HEK293 (cell line): ENCODE measurements around the gene PDCD7.

Experiments used
- CTCF ChIP-seq: fragments of 450-650 bp; formaldehyde crosslinking; IDR thresholded peaks from 2 replicates; pipeline ENCODE4 v1.5.1; 2016; ENCODE audit warnings: missing biosample characterization, missing genetic modification characterization
- GLIS1 ChIP-seq: fragments of 450-650 bp; formaldehyde crosslinking; IDR thresholded peaks from 2 replicates; pipeline ENCODE4 v1.5.1; 2016; ENCODE audit warnings: missing biosample characterization, missing genetic modification characterization
- KLF10 ChIP-seq: fragments of 450-650 bp; IDR thresholded peaks from 2 replicates; pipeline ENCODE4 v1.5.1; 2018; ENCODE audit warnings: missing biosample characterization, mild to moderate bottlenecking, missing genetic modification characterization
- RBAK ChIP-seq: fragments of 450-650 bp; formaldehyde crosslinking; IDR thresholded peaks from 2 replicates; pipeline ENCODE4 v1.5.1; 2016; ENCODE audit warnings: missing biosample characterization, missing genetic modification characterization
- REST ChIP-seq: fragments of 450-650 bp; formaldehyde crosslinking; IDR thresholded peaks from 2 replicates; pipeline ENCODE4 v1.5.1; 2016; ENCODE audit warnings: missing biosample characterization, missing genetic modification characterization
- SP2 ChIP-seq: fragments of 450-650 bp; formaldehyde crosslinking; IDR thresholded peaks from 2 replicates; pipeline ENCODE4 v1.5.1; 2016; ENCODE audit warnings: missing biosample characterization, missing genetic modification characterization
- ZBTB7A ChIP-seq: fragments of 450-650 bp; formaldehyde crosslinking; IDR thresholded peaks from 2 replicates; pipeline ENCODE4 v1.5.1; 2016; ENCODE audit warnings: low read depth, missing biosample characterization, missing genetic modification characterization
- ZNF350 ChIP-seq: fragments of 450-650 bp; formaldehyde crosslinking; IDR thresholded peaks from 2 replicates; pipeline ENCODE4 v1.5.0; 2017; ENCODE audit warnings: missing biosample characterization, mild to moderate bottlenecking, missing genetic modification characterization
- ZNF549 ChIP-seq: fragments of 450-650 bp; IDR thresholded peaks from 2 replicates; pipeline ENCODE4 v1.5.1; 2018; ENCODE audit warnings: missing biosample characterization, missing genetic modification characterization, mild to moderate bottlenecking, inconsistent platforms, moderate library complexity
- ZNF580 ChIP-seq: fragments of 450-650 bp; formaldehyde crosslinking; IDR thresholded peaks from 2 replicates; pipeline ENCODE4 v1.5.1; 2016; ENCODE audit warnings: missing biosample characterization, missing genetic modification characterization
- ZNF664 ChIP-seq: fragments of 450-650 bp; formaldehyde crosslinking; IDR thresholded peaks from 2 replicates; pipeline ENCODE4 v1.5.1; 2016; ENCODE audit warnings: missing biosample characterization, missing genetic modification characterization
- ZSCAN5A ChIP-seq: fragments of 450-650 bp; formaldehyde crosslinking; IDR thresholded peaks from 2 replicates; pipeline ENCODE4 v1.5.1; 2016; ENCODE audit warnings: missing biosample characterization, missing genetic modification characterization

GRCh38 chr15:65101891-65102708, 31.5 kb downstream of the PDCD7 start:
- no peak for TF ChIP-seq ZBTB7A
- no peak for TF ChIP-seq ZNF580 (tag by site-specific recombination)
- TF ChIP-seq REST (tag by site-specific recombination), result no peak
- TF ChIP-seq ZSCAN5A (tag by site-specific recombination), result no peak
- no peak for TF ChIP-seq CTCF
- TF ChIP-seq ZNF350 (tag by site-specific recombination), result no peak
- TF ChIP-seq KLF10 (tag by site-specific recombination), result no peak
- TF ChIP-seq GLIS1, result no peak
- TF ChIP-seq RBAK (tag by site-specific recombination), result no peak
- no peak for TF ChIP-seq ZNF549
- no peak for TF ChIP-seq SP2
- no peak for TF ChIP-seq ZNF664 (tag by site-specific recombination)
